ENCODE results near the gene SERPINB5.
"Not testable (repeated sequence)": the region's sequence is repeated elsewhere in the genome, so short reads cannot be mapped to it uniquely, and the experiment has no call there.

Gene SERPINB5

GRCh38 chr18:63476668-63477067, at the start of gene SERPINB5:
Gene SERPINB5 (plus strand): TSS chr18:63476958. CDS start chr18:63484429, 7,471 bp downstream.
- DNase-seq (ENCODE audit: low read depth in 2 of 2): no peak

GRCh38 chr18:63427558-63427957, 49.2 kb upstream of the SERPINB5 start:
- no peak for DNase-seq (ENCODE audit: low read depth in 2 of 2)

- DNase-seq (ENCODE audit: low read depth in 2 of 2): no peak
Measured at GRCh38 chr18:63430526-63430925, 46.2 kb upstream of the SERPINB5 start.

GRCh38 chr18:63431180-63431579, 45.6 kb upstream of the SERPINB5 start:
- no peak for DNase-seq (ENCODE audit: low read depth in 2 of 2)

- DNase-seq (ENCODE audit: low read depth in 2 of 2): no peak
Measured at GRCh38 chr18:63433334-63433866, 43.4 kb upstream of the SERPINB5 start.

- no peak for DNase-seq (ENCODE audit: low read depth in 2 of 2)
Measured at GRCh38 chr18:63438181-63438580, 38.6 kb upstream of the SERPINB5 start.

GRCh38 chr18:63439334-63439733, 37.4 kb upstream of the SERPINB5 start:
- peak in 1 of 2 donors; percentile 16 for DNase-seq (ENCODE audit: low read depth in 2 of 2)

GRCh38 chr18:63440219-63440618, 36.5 kb upstream of the SERPINB5 start:
- DNase-seq (ENCODE audit: low read depth in 2 of 2): no peak

GRCh38 chr18:63440881-63441280, 35.9 kb upstream of the SERPINB5 start:
- no peak for DNase-seq (ENCODE audit: low read depth in 2 of 2)

- no peak for DNase-seq (ENCODE audit: low read depth in 2 of 2)
Measured at GRCh38 chr18:63443829-63444228, 32.9 kb upstream of the SERPINB5 start.

GRCh38 chr18:63444580-63444979, 32.2 kb upstream of the SERPINB5 start:
- no peak for DNase-seq (ENCODE audit: low read depth in 2 of 2)

GRCh38 chr18:63445037-63445436, 31.7 kb upstream of the SERPINB5 start:
- DNase-seq (ENCODE audit: low read depth in 2 of 2): no peak

- DNase-seq (ENCODE audit: low read depth in 2 of 2): no peak
Measured at GRCh38 chr18:63446266-63446665, 30.5 kb upstream of the SERPINB5 start.

GRCh38 chr18:63447066-63447465, 29.7 kb upstream of the SERPINB5 start:
- no peak for DNase-seq (ENCODE audit: low read depth in 2 of 2)

- no peak for DNase-seq (ENCODE audit: low read depth in 2 of 2)
Measured at GRCh38 chr18:63449426-63449825, 27.3 kb upstream of the SERPINB5 start.

- DNase-seq (ENCODE audit: low read depth in 2 of 2): no peak
Measured at GRCh38 chr18:63451799-63452660, 24.7 kb upstream of the SERPINB5 start.

GRCh38 chr18:63452751-63453150, 24.0 kb upstream of the SERPINB5 start:
- DNase-seq (ENCODE audit: low read depth in 2 of 2): not testable (repeated sequence)

GRCh38 chr18:63454497-63454896, 22.3 kb upstream of the SERPINB5 start:
- no peak for DNase-seq (ENCODE audit: low read depth in 2 of 2)

- DNase-seq (ENCODE audit: low read depth in 2 of 2): no peak
Measured at GRCh38 chr18:63457977-63458376, 18.8 kb upstream of the SERPINB5 start.

GRCh38 chr18:63460414-63460813, 16.3 kb upstream of the SERPINB5 start:
- DNase-seq (ENCODE audit: low read depth in 2 of 2): no peak

- DNase-seq (ENCODE audit: low read depth in 2 of 2): no peak
Measured at GRCh38 chr18:63464434-63464833, 12.3 kb upstream of the SERPINB5 start.

GRCh38 chr18:63465059-63465458, 11.7 kb upstream of the SERPINB5 start:
- DNase-seq (ENCODE audit: low read depth in 2 of 2): no peak

- no peak for DNase-seq (ENCODE audit: low read depth in 2 of 2)
Measured at GRCh38 chr18:63467699-63468098, 9.1 kb upstream of the SERPINB5 start.

Measured in stimulated activated CD4-positive, alpha-beta T cell treated with anti-CD3 and anti-CD28 coated beads, Interleukin-1b, Interleukin-23, amount 100 ng/mL, for 1 hour (primary cell).